Measurements from ENCODE around the gene FOLR3. TPM values are rescaled to one million over a fixed set of nuclear protein-coding genes. Genes with fewer than 3 reads are reported as not detected.

The FOLR3 gene
- total and polyA plus RNA-seq, 2 of the 4 experiments (the other 2 are of a cell fraction) = 0.29 to 0.36 TPM

DNA sequence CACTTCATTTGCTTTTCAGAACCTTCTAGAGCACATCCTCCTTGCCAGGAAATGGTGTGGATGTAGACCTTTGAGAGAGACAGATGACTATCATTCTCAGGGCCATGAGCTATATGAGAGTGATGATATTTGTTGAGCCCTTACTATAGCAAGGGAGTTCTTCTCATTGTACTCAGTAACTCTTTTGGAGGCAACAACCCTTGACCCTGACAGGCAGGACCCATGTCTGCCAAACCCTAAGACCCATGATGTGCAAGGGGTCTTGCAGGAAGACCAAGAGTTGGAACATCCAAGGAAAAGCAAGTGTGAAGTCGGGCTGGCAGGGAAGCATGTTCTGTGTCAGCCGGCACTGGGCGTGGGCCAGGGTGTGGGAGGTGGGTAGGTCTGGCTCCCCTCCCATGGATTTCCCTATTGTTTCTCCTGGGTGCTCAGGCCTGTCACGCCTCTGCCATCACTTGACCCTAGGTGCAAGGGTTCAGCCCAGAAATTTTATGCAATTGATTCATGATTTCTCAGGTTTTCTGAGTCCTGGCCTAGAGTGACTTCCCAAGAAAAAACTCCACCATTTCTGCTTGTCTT, 1.2 kb downstream of the FOLR3 start:
- no peak overlapping the region for H2AFZ ChIP-seq (replicated peaks; ENCODE audit: low read length, poor library complexity)
- H3K4ac ChIP-seq (ENCODE audit: low read depth, low read length) = peak overlapping the region; percentile 51
- peaks cover 4% of the 10 kb centered on the region for H3K27me3 ChIP-seq (ENCODE audit: control insufficient read depth, insufficient read depth, low read length)
- H3K18ac ChIP-seq (ENCODE audit: low read depth, low read length) = peak overlapping the region; percentile 11; the same call in 1 of the 2 replicates
- H3K79me1 ChIP-seq (ENCODE audit: low read depth in 1 of 2, low read length in 2 of 2) = no peaks in the 10 kb centered on the region
- H4K20me1 ChIP-seq (ENCODE audit: insufficient read depth, low read length) = no peaks in the 10 kb centered on the region
- dilution Hi-C loops (cut with HindIII; ENCODE audit: low sequenced_read_pairs, unreplicated experiment) = no loop called here
- no peaks in the 10 kb centered on the region for H3K9me3 ChIP-seq (ENCODE audit: control insufficient read depth, insufficient read depth, low read length)
- ChIA-PET CTCF (no interaction called here), POLR2A (ENCODE audit: unreplicated experiment) (no interaction called here)
- peaks cover 14% of the 10 kb centered on the region for H3K4me1 ChIP-seq (ENCODE audit: control insufficient read depth, insufficient read depth, low read length)
- H4K8ac ChIP-seq (ENCODE audit: low read depth in 2 of 2, low read length in 2 of 2) = peak overlapping the region; percentile 24 to 37; a peak in 1 of 4 replicates
- H3K4me3 ChIP-seq (ENCODE audit: insufficient read depth, low read depth, low read length) = no peak overlapping the region
- TF ChIP-seq, protein P1, sequence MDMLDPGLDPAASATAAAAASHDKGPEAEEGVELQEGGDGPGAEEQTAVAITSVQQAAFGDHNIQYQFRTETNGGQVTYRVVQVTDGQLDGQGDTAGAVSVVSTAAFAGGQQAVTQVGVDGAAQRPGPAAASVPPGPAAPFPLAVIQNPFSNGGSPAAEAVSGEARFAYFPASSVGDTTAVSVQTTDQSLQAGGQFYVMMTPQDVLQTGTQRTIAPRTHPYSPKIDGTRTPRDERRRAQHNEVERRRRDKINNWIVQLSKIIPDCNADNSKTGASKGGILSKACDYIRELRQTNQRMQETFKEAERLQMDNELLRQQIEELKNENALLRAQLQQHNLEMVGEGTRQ (IDR thresholded peaks at IDR 0.05; ENCODE audit: low read depth, low read length) = no peak
- TF ChIP-seq MXI1 (IDR thresholded peaks at IDR 0.05; ENCODE audit: borderline replicate concordance, low read depth, low read length) = no peak
- TF ChIP-seq FOS (IDR thresholded peaks at IDR 0.05; ENCODE audit: low read depth, low read length) = no peak
- no peak for TF ChIP-seq NFE2L2 (IDR thresholded peaks at IDR 0.05; ENCODE audit: low read depth, low read length)
- TF ChIP-seq MAZ (IDR thresholded peaks at IDR 0.05; ENCODE audit: borderline replicate concordance, low read depth, low read length) = no peak
- TF ChIP-seq SMC3 (IDR thresholded peaks at IDR 0.05; ENCODE audit: low read depth, low read length) = no peak
- no peak for TF ChIP-seq RAD21 (IDR thresholded peaks at IDR 0.05; ENCODE audit: low read length)
- no peak for TF ChIP-seq BHLHE40 (IDR thresholded peaks at IDR 0.05; ENCODE audit: low read depth, low read length)
- TF ChIP-seq, protein P2, sequence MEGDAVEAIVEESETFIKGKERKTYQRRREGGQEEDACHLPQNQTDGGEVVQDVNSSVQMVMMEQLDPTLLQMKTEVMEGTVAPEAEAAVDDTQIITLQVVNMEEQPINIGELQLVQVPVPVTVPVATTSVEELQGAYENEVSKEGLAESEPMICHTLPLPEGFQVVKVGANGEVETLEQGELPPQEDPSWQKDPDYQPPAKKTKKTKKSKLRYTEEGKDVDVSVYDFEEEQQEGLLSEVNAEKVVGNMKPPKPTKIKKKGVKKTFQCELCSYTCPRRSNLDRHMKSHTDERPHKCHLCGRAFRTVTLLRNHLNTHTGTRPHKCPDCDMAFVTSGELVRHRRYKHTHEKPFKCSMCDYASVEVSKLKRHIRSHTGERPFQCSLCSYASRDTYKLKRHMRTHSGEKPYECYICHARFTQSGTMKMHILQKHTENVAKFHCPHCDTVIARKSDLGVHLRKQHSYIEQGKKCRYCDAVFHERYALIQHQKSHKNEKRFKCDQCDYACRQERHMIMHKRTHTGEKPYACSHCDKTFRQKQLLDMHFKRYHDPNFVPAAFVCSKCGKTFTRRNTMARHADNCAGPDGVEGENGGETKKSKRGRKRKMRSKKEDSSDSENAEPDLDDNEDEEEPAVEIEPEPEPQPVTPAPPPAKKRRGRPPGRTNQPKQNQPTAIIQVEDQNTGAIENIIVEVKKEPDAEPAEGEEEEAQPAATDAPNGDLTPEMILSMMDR (conservative IDR thresholded peaks at IDR 0.05; ENCODE audit: low read depth, low read length) = no peak
- TF ChIP-seq RCOR1 (IDR thresholded peaks at IDR 0.05; ENCODE audit: insufficient replicate concordance, low read length) = no peak
- no peak for TF ChIP-seq RFX5 (IDR thresholded peaks at IDR 0.05; ENCODE audit: low read depth, low read length)
- H2AK9ac ChIP-seq (replicated peaks; ENCODE audit: low read depth, low read length, poor library complexity) = no peak overlapping the region
- 96% methylated on average over 3 of the region's 4 CpGs; no CpG with 5 or more reads in 1 of the 2 experiments for WGBS, 2 experiments (ENCODE audit: extremely low coverage in 2 of 2, insufficient read length in 1 of 2)
- no peak for DNase-seq
- peak overlapping the region; percentile 70; the same call in 2 of the 3 replicates for H2BK15ac ChIP-seq (ENCODE audit: low read depth, low read length)
- BruUV-seq (replicated peaks) = no TSS peak
- no peak overlapping the region for H3K56ac ChIP-seq (ENCODE audit: extremely low read depth, insufficient read depth, low read length)
- no peak for ATAC-seq (ENCODE audit: low read depth)
- H3K23ac ChIP-seq (ENCODE audit: low read depth, low read length) = no peak overlapping the region
- H2BK5ac ChIP-seq (ENCODE audit: low read depth, low read length, poor library complexity, severe bottlenecking) = peak overlapping the region; percentile 78
- peaks cover 10% of the 10 kb centered on the region for H3K9me1 ChIP-seq (ENCODE audit: insufficient read depth, low read length)
- no peak overlapping the region for H3K9ac ChIP-seq (ENCODE audit: low read depth, low read length)
- peak overlapping the region; percentile 64; the same call in 1 of the 2 replicates for H4K5ac ChIP-seq (ENCODE audit: low read depth, low read length)
- H4K91ac ChIP-seq (ENCODE audit: insufficient read depth, low read depth, low read length) = peak overlapping the region; percentile 52; the same call in 1 of the 2 replicates
- H2AK5ac ChIP-seq (ENCODE audit: low read depth, low read length) = peak overlapping the region; percentile 66; the same call in 1 of the 2 replicates
- in situ Hi-C loops (cut with MboI; ENCODE audit: low sequenced_read_pairs) = no loop called here
- no peaks in the 10 kb centered on the region for H3K36me3 ChIP-seq (ENCODE audit: control insufficient read depth, insufficient read depth, low read length)
- peak overlapping the region; percentile 73 for H2BK20ac ChIP-seq (ENCODE audit: low read depth, low read length)
- H2BK120ac ChIP-seq (ENCODE audit: low read depth, low read length) = peak overlapping the region; percentile 69
- intact Hi-C loops (cut with micrococcal nuclease) = no loop called here
- H3K27ac ChIP-seq (ENCODE audit: insufficient read depth, low read length) = no peak overlapping the region
- H3K14ac ChIP-seq (replicated peaks; ENCODE audit: low read depth, low read length) = peak overlapping the region; percentile 38
- H3K4me2 ChIP-seq (ENCODE audit: low read depth, low read length) = no peak overlapping the region

Measured in IMR-90 (cell line).